Measurements from ENCODE around the gene MYLK2.

The MYLK2 gene

GRCh38 chr20:31815408-31816188, 3.6 kb upstream of the MYLK2 start:
- Histone ChIP-seq H3K27ac (peak overlapping the region; percentile 19; the same call in 1 of the 2 replicates), H3K36me3 (0 out of 2 replicates have a peak, but pooled peaks cover 4% of the 10 kb centered on the region), H4K20me1 (no peaks in the 10 kb centered on the region), H3K9ac (no peak overlapping the region), H3K27me3 (no peaks in the 10 kb centered on the region), H3K4me3 (no peak overlapping the region), H3K4me2 (peak overlapping the region; percentile 59), H3K9me3 (no peaks in the 10 kb centered on the region), H3K4me1 (peaks cover 23% of the 10 kb centered on the region)
- TF ChIP-seq Cebpa-rat (IDR thresholded peaks at IDR 0.05), result no peak

DNA sequence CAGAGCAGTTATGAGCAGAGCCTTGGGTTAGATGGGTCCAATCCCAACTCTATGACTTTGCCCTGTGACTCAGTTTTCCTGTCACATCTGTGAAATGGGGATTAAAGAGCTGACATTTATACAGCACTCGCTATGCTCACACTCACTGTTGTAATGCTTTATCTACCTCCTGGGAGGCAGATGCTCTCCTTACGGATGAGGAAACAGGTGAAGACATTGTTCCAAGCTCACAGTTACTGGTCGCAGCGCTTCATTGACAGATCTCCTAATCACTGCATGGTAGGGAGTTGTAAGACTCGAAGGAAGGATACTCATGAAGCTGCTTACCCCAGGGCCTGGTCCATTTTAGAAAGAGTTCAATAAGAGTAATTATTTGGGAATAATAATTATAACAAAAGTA, 2.9 kb upstream of the MYLK2 start:
- Histone ChIP-seq H3K9me3 (no peaks in the 10 kb centered on the region), H3K27me3 (no peaks in the 10 kb centered on the region), H3K4me2 (peak overlapping the region; percentile 59; the same call in 1 of the 2 replicates), H3K27ac (no peak overlapping the region), H3K9ac (no peak overlapping the region), H3K4me3 (no peak overlapping the region), H3K36me3 (0 out of 2 replicates have a peak, but pooled peaks cover under 1% of the 10 kb centered on the region), H3K4me1 (peaks cover 17% of the 10 kb centered on the region), H4K20me1 (no peaks in the 10 kb centered on the region)
- TF ChIP-seq Cebpa-rat (IDR thresholded peaks at IDR 0.05), result no peak

GRCh38 chr20:31817461-31817860, 1.7 kb upstream of the MYLK2 start:
- Histone ChIP-seq H3K4me2 (no peak overlapping the region), H3K36me3 (no peaks in the 10 kb centered on the region), H3K9ac (no peak overlapping the region), H3K27ac (no peak overlapping the region), H3K9me3 (no peaks in the 10 kb centered on the region), H3K4me3 (no peak overlapping the region), H3K4me1 (peaks cover 16% of the 10 kb centered on the region), H3K27me3 (no peaks in the 10 kb centered on the region), H4K20me1 (no peaks in the 10 kb centered on the region)
- TF ChIP-seq Cebpa-rat (IDR thresholded peaks at IDR 0.05), result no peak

DNA sequence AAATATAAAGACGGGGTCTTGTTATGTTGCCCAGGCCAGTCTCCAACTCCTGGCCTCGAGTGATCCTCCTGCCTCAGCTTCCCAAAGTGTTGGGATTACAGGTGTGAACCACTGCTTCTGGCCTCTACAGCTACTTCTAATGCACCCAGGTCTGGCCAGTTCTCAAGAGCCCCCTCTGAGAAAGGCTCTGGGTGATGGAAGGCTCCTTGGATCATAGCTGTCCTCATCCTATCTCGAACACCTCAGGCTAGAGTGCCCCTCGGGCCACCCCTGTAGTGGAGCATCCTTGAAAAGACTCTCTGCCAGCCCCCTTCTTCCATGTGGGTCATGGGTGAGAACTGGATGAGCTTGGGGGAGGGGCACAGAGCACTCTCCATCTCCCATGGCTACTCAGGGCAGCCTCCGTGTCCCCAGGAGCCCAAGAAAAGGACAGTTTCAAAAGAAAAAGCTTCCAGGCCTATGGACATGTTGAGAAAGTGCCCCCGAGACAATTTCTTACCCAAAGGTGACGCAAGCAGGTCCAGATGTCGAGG, 714 bp upstream of the MYLK2 start:
- H3K4me2 ChIP-seq, result no peak overlapping the region
- H3K27me3 ChIP-seq, result no peaks in the 10 kb centered on the region
- no peaks in the 10 kb centered on the region for H4K20me1 ChIP-seq
- no peak overlapping the region for H3K9ac ChIP-seq
- TF ChIP-seq Cebpa-rat (IDR thresholded peaks at IDR 0.05), result no peak
- H3K4me3 ChIP-seq, result no peak overlapping the region
- no peak overlapping the region for H3K27ac ChIP-seq
- H3K36me3 ChIP-seq, result no peaks in the 10 kb centered on the region
- peaks cover 25% of the 10 kb centered on the region for H3K4me1 ChIP-seq
- H3K9me3 ChIP-seq, result no peaks in the 10 kb centered on the region

DNA sequence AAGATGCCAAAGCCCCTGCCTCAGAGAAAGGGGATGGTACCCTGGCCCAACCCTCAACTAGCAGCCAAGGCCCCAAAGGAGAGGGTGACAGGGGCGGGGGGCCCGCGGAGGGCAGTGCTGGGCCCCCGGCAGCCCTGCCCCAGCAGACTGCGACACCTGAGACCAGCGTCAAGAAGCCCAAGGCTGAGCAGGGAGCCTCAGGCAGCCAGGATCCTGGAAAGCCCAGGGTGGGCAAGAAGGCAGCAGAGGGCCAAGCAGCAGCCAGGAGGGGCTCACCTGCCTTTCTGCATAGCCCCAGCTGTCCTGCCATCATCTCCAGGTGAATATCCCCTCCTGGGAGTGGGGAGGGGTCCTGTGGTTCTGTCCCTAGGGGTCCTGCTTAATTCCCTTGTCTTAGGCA, 1.1 kb downstream of the MYLK2 start:
- Histone ChIP-seq H3K9ac (no peak overlapping the region), H3K9me3 (no peaks in the 10 kb centered on the region), H3K27me3 (no peaks in the 10 kb centered on the region), H3K36me3 (no peaks in the 10 kb centered on the region), H3K4me1 (peaks cover 39% of the 10 kb centered on the region), H3K4me2 (no peak overlapping the region), H3K27ac (no peak overlapping the region), H3K4me3 (no peak overlapping the region), H4K20me1 (no peaks in the 10 kb centered on the region)
- no peak for TF ChIP-seq Cebpa-rat (IDR thresholded peaks at IDR 0.05)

GRCh38 chr20:31821427-31821826, 2.3 kb downstream of the MYLK2 start:
- Histone ChIP-seq H3K9me3 (no peaks in the 10 kb centered on the region), H4K20me1 (no peaks in the 10 kb centered on the region), H3K4me2 (no peak overlapping the region), H3K27me3 (no peaks in the 10 kb centered on the region), H3K36me3 (no peaks in the 10 kb centered on the region), H3K27ac (no peak overlapping the region), H3K4me3 (no peak overlapping the region), H3K4me1 (peaks cover 29% of the 10 kb centered on the region), H3K9ac (no peak overlapping the region)
- no peak for TF ChIP-seq Cebpa-rat (IDR thresholded peaks at IDR 0.05)

DNA sequence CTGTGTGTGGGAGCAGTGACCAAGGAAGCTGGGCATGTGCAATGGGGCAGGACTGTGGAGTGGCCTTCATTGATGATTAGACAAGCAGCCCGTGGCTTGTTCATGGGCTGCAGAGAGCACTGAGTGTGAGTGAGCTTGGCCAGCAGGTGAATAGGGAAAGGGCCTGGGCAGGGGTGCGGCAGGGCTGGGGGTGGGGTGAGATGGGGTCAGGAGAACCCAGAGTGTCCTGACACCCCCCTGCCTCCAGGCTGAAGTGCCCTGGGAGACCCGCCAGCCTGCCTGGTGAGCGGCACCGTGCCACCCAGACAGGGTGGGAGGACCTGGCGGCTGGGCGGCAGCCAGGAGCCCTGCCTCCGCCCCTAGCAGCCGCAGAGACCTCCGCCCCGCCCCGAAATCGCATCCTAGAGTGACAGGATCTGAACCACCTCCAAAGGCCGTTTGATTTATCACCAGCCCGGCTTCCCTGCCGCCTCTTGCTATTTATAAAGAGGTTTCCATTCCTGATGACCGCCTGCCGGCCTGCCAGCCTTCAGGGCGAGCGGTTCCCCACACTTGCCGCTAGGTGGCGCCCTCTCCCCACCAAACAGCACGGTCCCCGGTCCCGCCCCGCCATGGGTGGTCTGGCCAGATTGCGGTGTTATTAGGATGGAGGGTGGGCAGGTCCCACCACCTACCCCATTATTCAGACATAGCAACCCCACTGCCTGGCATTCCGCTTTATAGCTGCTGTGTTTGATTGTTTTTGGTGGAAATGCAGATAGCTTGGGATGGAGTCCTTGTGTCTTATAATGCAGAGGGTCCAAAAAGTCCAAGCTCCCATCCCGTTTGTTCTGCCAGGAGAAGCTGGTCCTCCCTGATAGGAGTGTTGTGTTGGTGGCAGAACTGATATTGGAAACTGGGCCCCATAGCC, 3.5 kb downstream of the MYLK2 start:
- no peak for TF ChIP-seq Cebpa-rat (IDR thresholded peaks at IDR 0.05)
- H3K4me3 ChIP-seq, result peak overlapping the region; percentile 40; the same call in 1 of the 2 replicates
- no peak overlapping the region; the same call in 1 of the 2 replicates for H3K9ac ChIP-seq
- no peaks in the 10 kb centered on the region for H3K36me3 ChIP-seq
- peak overlapping the region; percentile 77 for H3K4me2 ChIP-seq
- no peaks in the 10 kb centered on the region for H3K9me3 ChIP-seq
- H3K27me3 ChIP-seq, result no peaks in the 10 kb centered on the region
- H3K27ac ChIP-seq, result no peak overlapping the region
- peaks cover 29% of the 10 kb centered on the region for H3K4me1 ChIP-seq
- no peaks in the 10 kb centered on the region for H4K20me1 ChIP-seq

GRCh38 chr20:31823360-31824124, 4.4 kb downstream of the MYLK2 start:
- TF ChIP-seq Cebpa-rat (IDR thresholded peaks at IDR 0.05), result no peak
- H3K9ac ChIP-seq, result peak overlapping the region; percentile 58; the same call in 1 of the 2 replicates
- no peak overlapping the region for H3K4me3 ChIP-seq
- H3K4me1 ChIP-seq, result peaks cover 29% of the 10 kb centered on the region
- H3K9me3 ChIP-seq, result no peaks in the 10 kb centered on the region
- no peaks in the 10 kb centered on the region for H3K27me3 ChIP-seq
- H3K4me2 ChIP-seq, result peak overlapping the region; percentile 77
- no peaks in the 10 kb centered on the region for H3K36me3 ChIP-seq
- peak overlapping the region; percentile 44; the same call in 1 of the 2 replicates for H3K27ac ChIP-seq
- no peaks in the 10 kb centered on the region for H4K20me1 ChIP-seq

- Histone ChIP-seq H3K27ac (peak overlapping the region; percentile 44; the same call in 1 of the 2 replicates), H3K9ac (peak overlapping the region; percentile 58; the same call in 1 of the 2 replicates), H3K27me3 (no peaks in the 10 kb centered on the region), H4K20me1 (no peaks in the 10 kb centered on the region), H3K4me1 (peaks cover 30% of the 10 kb centered on the region), H3K36me3 (no peaks in the 10 kb centered on the region), H3K4me3 (no peak overlapping the region), H3K9me3 (no peaks in the 10 kb centered on the region), H3K4me2 (peak overlapping the region; percentile 77)
- TF ChIP-seq Cebpa-rat (IDR thresholded peaks at IDR 0.05), result no peak
Observed at GRCh38 chr20:31824125-31824485, 4.9 kb downstream of the MYLK2 start.
